ENCODE results near the gene KIAA0319L.

Gene KIAA0319L

GRCh38 chr1:35536556-35537162 lies 20.5 kb downstream of the KIAA0319L start:
- no peak for TF ChIP-seq CTCF (IDR thresholded peaks at IDR 0.05)
- Histone ChIP-seq H3K36me3 (peaks cover 8% of the 10 kb centered on the region), H3K27me3 (no peaks in the 10 kb centered on the region), H3K27ac (no peak overlapping the region), H3K4me1 (ENCODE audit: control insufficient read depth in 1 of 2, insufficient read depth in 1 of 2, low read depth in 1 of 2, low read length in 1 of 2) (peaks cover 27 to 29% of the 10 kb centered on the region in 2 experiments), H3K4me3 (ENCODE audit: low read depth in 1 of 2, low read length in 1 of 2) (no peak overlapping the region), H3K9me3 (no peaks in the 10 kb centered on the region)

DNA sequence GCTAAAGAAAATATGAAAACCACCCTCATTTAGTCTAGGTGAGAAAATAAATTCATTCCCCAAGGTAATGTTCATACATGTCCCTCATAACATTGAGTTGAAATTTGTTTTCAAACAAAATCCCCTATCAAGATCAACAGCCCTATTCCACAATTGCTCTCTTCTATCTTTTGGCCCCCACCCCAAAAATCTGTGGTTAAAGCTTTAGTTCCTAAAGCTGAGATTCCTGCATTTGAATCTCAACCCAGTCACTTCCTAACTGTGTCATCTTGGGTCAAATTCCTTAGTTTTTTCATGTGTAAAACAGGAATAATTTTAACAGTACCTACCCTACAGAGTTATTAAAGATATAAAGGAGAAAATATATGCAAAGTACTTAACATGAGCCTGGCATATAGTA lies 22.0 kb downstream of the KIAA0319L start:
- Histone ChIP-seq H3K27ac (no peak overlapping the region), H3K4me1 (ENCODE audit: control insufficient read depth in 1 of 2, insufficient read depth in 1 of 2, low read depth in 1 of 2, low read length in 1 of 2) (peaks cover 15% of the 10 kb centered on the region in 2 experiments), H3K4me3 (ENCODE audit: low read depth in 1 of 2, low read length in 1 of 2) (no peak overlapping the region), H3K9me3 (no peaks in the 10 kb centered on the region), H3K27me3 (no peaks in the 10 kb centered on the region), H3K36me3 (peaks cover 10% of the 10 kb centered on the region)
- no peak for TF ChIP-seq CTCF (IDR thresholded peaks at IDR 0.05)

DNA sequence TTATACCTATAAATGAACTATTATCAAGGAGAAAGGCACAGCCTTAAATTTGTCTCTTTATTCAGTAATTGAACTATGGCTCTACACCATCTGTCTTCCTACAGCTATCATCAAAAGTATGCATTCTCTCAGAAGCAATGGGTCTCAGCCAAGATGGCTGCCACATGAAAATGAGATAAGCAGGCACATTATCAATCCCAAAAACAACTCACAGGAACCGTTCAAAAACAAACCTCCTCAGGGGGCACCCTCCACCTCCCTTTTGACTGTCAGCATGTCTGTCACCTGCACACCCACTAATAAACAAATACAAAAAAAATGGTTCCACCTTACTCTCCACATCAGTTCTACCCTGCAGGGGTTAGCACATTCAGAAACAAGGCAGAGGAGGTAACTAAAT lies 23.6 kb downstream of the KIAA0319L start:
- Histone ChIP-seq H3K36me3 (peaks cover 10% of the 10 kb centered on the region), H3K9me3 (no peaks in the 10 kb centered on the region), H3K4me3 (ENCODE audit: low read depth in 1 of 2, low read length in 1 of 2) (no peak overlapping the region), H3K4me1 (ENCODE audit: control insufficient read depth in 1 of 2, insufficient read depth in 1 of 2, low read depth in 1 of 2, low read length in 1 of 2) (no peaks in the 10 kb centered on the region), H3K27me3 (no peaks in the 10 kb centered on the region), H3K27ac (no peak overlapping the region)
- TF ChIP-seq CTCF (IDR thresholded peaks at IDR 0.05) = no peak

GRCh38 chr1:35532497-35533223 lies 24.5 kb downstream of the KIAA0319L start:
- no peaks in the 10 kb centered on the region for H3K9me3 ChIP-seq
- no peaks in the 10 kb centered on the region for H3K27me3 ChIP-seq
- no peak overlapping the region for H3K27ac ChIP-seq
- H3K4me3 ChIP-seq (ENCODE audit: low read depth in 1 of 2, low read length in 1 of 2) = no peak overlapping the region
- TF ChIP-seq CTCF (IDR thresholded peaks at IDR 0.05) = no peak
- H3K36me3 ChIP-seq = peaks cover 10% of the 10 kb centered on the region
- H3K4me1 ChIP-seq (ENCODE audit: control insufficient read depth in 1 of 2, insufficient read depth in 1 of 2, low read depth in 1 of 2, low read length in 1 of 2) = no peaks in the 10 kb centered on the region

DNA sequence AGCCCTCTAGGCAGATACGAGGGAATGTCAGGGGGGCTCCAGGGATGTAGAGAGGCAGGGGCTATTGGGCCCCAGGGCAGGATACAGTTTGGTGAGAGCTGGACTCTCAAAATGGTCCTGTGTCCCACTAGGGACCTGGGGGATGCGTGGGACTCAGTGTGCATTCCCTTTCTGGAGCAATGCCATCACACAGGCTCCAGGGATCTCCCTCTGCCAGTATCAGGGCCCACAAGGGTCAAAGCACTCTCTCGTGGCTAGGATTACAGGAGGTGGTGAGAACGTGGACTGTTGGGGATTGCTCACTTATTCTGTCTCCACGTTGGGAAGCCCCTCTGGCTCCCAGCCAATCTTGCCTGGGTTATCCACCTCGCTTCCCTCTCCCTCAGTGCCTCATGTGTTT lies 25.8 kb downstream of the KIAA0319L start:
- no peaks in the 10 kb centered on the region for H3K9me3 ChIP-seq
- no peaks in the 10 kb centered on the region for H3K4me1 ChIP-seq (ENCODE audit: control insufficient read depth in 1 of 2, insufficient read depth in 1 of 2, low read depth in 1 of 2, low read length in 1 of 2)
- TF ChIP-seq CTCF (IDR thresholded peaks at IDR 0.05) = no peak
- H3K27me3 ChIP-seq = no peaks in the 10 kb centered on the region
- peaks cover 10% of the 10 kb centered on the region for H3K36me3 ChIP-seq
- no peak overlapping the region for H3K4me3 ChIP-seq (ENCODE audit: low read depth in 1 of 2, low read length in 1 of 2)
- no peak overlapping the region for H3K27ac ChIP-seq

Measured in neutrophil (primary cell).